Uterus (tissue), 4 donors: Measurements from ENCODE around the gene NXPH4. TPM values are rescaled to one million over a fixed set of nuclear protein-coding genes. Genes with fewer than 3 reads are reported as not detected.

ENCODE experiments used
- DNase-seq, 2 donors: peaks; one replicate each; pipeline ENCODE4 v3.0.0-alpha.2; 2019 to 2020
- H3K27ac ChIP-seq, 2 donors: fragments of 200-600 bp; sonication (generic); 1 replicate in 1 of 2; 2 replicates in 1 of 2; pipeline ENCODE4 v1.5.1; 2016 to 2018
- H3K27me3 ChIP-seq, 2 donors: fragments of 200-600 bp; sonication (generic); one replicate each; pipeline ENCODE4 v1.5.1; 2018 to 2019; ENCODE audit warnings: control low read depth in 1 of 2
- H3K36me3 ChIP-seq, 2 donors: fragments of 200-600 bp; sonication (generic); one replicate each; pipeline ENCODE4 v1.5.1; 2019; ENCODE audit warnings: control low read depth in 1 of 2
- H3K4me1 ChIP-seq, 2 donors: fragments of 200-600 bp; sonication (generic); one replicate each; pipeline ENCODE4 v1.5.1; 2018 to 2019; ENCODE audit warnings: control low read depth in 1 of 2
- H3K4me3 ChIP-seq, 2 donors: fragments of 200-600 bp; sonication (generic); 1 replicate in 1 of 2; 2 replicates in 1 of 2; pipeline ENCODE4 v1.5.1; 2018 to 2019; ENCODE audit warnings: mild to moderate bottlenecking in 1 of 2
- H3K9me3 ChIP-seq, 2 donors: fragments of 200-600 bp; sonication (generic); one replicate each; pipeline ENCODE4 v1.5.1; 2019; ENCODE audit warnings: control low read depth in 1 of 2
- CTCF ChIP-seq, 4 experiments: fragments of 200-600 bp in 2 of 4; fragments of 450-650 bp in 2 of 4; sonication (generic) in 2 of 4; IDR thresholded peaks; one replicate each; pipeline ENCODE4 v1.5.1; 2016 to 2019; ENCODE audit warnings: antibody characterized with exemption in 4 of 4, mild to moderate bottlenecking in 2 of 4, moderate library complexity in 1 of 4
- POLR2A ChIP-seq, 2 donors: fragments of 450-650 bp; IDR thresholded peaks; one replicate each; pipeline ENCODE4 v1.6.1; 2016; ENCODE audit warnings: antibody characterized with exemption in 2 of 2, mild to moderate bottlenecking in 1 of 2, moderate library complexity in 1 of 2
- intact Hi-C: fragments of 100-400 bp; cut with DNase I; formaldehyde crosslinking; loops from one replicate; pipeline ENCODE4 v1.15.1; 2023; ENCODE audit warnings: low total_unique reads
- total RNA-seq, 4 donors: library from RNA; depleted of rRNA in 3 of 4; stranded (reverse); fragments of >200 nt in 3 of 4; gene quantifications; one replicate each; pipeline versions ENCODE4 v1.1.0 to v1.2.4, GENCODE V29; 2014 to 2023
- donor health status: DM: yes; HTN: yes; CAD: no.

Gene NXPH4
- total RNA-seq, 4 donors from 2014 or later: 6.3 TPM; not detected in 3

GRCh38 chr12:57203791-57204190 is 12.8 kb upstream of the NXPH4 start:
- H3K36me3 ChIP-seq: no peaks in the 10 kb centered on the region
- H3K4me1 ChIP-seq: no peaks in the 10 kb centered on the region
- TF ChIP-seq POLR2A (IDR thresholded peaks at IDR 0.05) (no peak), CTCF (IDR thresholded peaks at IDR 0.05) (no peak)
- no peaks in the 10 kb centered on the region for H3K9me3 ChIP-seq
- no peak for DNase-seq
- H3K27ac ChIP-seq: no peak overlapping the region
- H3K27me3 ChIP-seq: no peaks in the 10 kb centered on the region
- intact Hi-C loops: no loop called here
- H3K4me3 ChIP-seq: no peak overlapping the region

GRCh38 chr12:57204454-57204853 is 12.1 kb upstream of the NXPH4 start:
- no peaks in the 10 kb centered on the region for H3K27me3 ChIP-seq
- H3K36me3 ChIP-seq: no peaks in the 10 kb centered on the region
- no peaks in the 10 kb centered on the region for H3K4me1 ChIP-seq
- H3K9me3 ChIP-seq: no peaks in the 10 kb centered on the region
- TF ChIP-seq CTCF (IDR thresholded peaks at IDR 0.05) (no peak), POLR2A (IDR thresholded peaks at IDR 0.05) (no peak)
- DNase-seq: no peak
- intact Hi-C loops: no loop called here
- no peak overlapping the region for H3K27ac ChIP-seq
- H3K4me3 ChIP-seq: no peak overlapping the region

GRCh38 chr12:57205186-57205585 is 11.4 kb upstream of the NXPH4 start:
- intact Hi-C loops: no loop called here
- no peaks in the 10 kb centered on the region for H3K36me3 ChIP-seq
- no peaks in the 10 kb centered on the region for H3K27me3 ChIP-seq
- H3K27ac ChIP-seq: no peak overlapping the region
- no peaks in the 10 kb centered on the region for H3K9me3 ChIP-seq
- TF ChIP-seq POLR2A (IDR thresholded peaks at IDR 0.05): no peak
- no peak for TF ChIP-seq CTCF (IDR thresholded peaks at IDR 0.05)
- H3K4me1 ChIP-seq: no peaks in the 10 kb centered on the region
- no peak for DNase-seq
- H3K4me3 ChIP-seq: no peak overlapping the region

GRCh38 chr12:57205931-57206330 is 10.7 kb upstream of the NXPH4 start:
- Histone ChIP-seq H3K36me3 (no peaks in the 10 kb centered on the region), H3K4me1 (no peaks in the 10 kb centered on the region)
- TF ChIP-seq CTCF (IDR thresholded peaks at IDR 0.05) (no peak), POLR2A (IDR thresholded peaks at IDR 0.05) (no peak)

GRCh38 chr12:57207731-57208630 is 8.6 kb upstream of the NXPH4 start:
- no peak for TF ChIP-seq POLR2A (IDR thresholded peaks at IDR 0.05)
- no peak for TF ChIP-seq CTCF (IDR thresholded peaks at IDR 0.05)
- Histone ChIP-seq H3K36me3 (no peaks in the 10 kb centered on the region), H3K4me1 (no peaks in the 10 kb centered on the region), H3K9me3 (no peaks in the 10 kb centered on the region), H3K27me3 (no peaks in the 10 kb centered on the region), H3K4me3 (no peak overlapping the region), H3K27ac (no peak overlapping the region)
- intact Hi-C loops: no loop called here
- no peak for DNase-seq

More at GRCh38 chr12:57205931-57206330, 10.7 kb upstream of the NXPH4 start:
- Histone ChIP-seq H3K27ac (no peak overlapping the region), H3K27me3 (no peaks in the 10 kb centered on the region), H3K9me3 (no peaks in the 10 kb centered on the region), H3K4me3 (no peak overlapping the region)
- intact Hi-C loops: no loop called here
- DNase-seq: no peak
